SU-DHL-6 (cell line): ENCODE results near the gene STRADA.

Experiments used
- H2AFZ ChIP-seq: fragments of 200-600 bp; sonication (generic); 2 replicates; pipeline ENCODE4 v1.6.1; 2014; ENCODE audit warnings: low read depth, mild to moderate bottlenecking, moderate library complexity, mixed read lengths, antibody characterized with exemption, low read length; ENCODE audit not compliant: severe bottlenecking
- H3F3A ChIP-seq: fragments of 200-600 bp; shearing (Covaris generic); 2 replicates; pipeline ENCODE4 v1.6.0; 2016; ENCODE audit warnings: antibody characterized with exemption, mild to moderate bottlenecking; ENCODE audit not compliant: insufficient read depth
- H3K27ac ChIP-seq: fragments of 200-600 bp; sonication (generic); 2 replicates; pipeline ENCODE4 v1.5.1; 2016; ENCODE audit warnings: low read depth, mild to moderate bottlenecking, low read length, moderate library complexity, mixed read lengths
- H3K27me3 ChIP-seq: fragments of 200-600 bp; sonication (generic), shearing (Covaris generic); 2 replicates; pipeline ENCODE4 v1.6.0; 2014; ENCODE audit warnings: mild to moderate bottlenecking, low read length
- H3K36me3 ChIP-seq: fragments of 200-600 bp; sonication (generic); 2 replicates; pipeline ENCODE4 v1.6.1; 2014; ENCODE audit warnings: mild to moderate bottlenecking, low read length, mixed read lengths
- H3K4me2 ChIP-seq: fragments of 300-600, 200-600 bp; shearing (Covaris generic), sonication (generic); 2 replicates; pipeline ENCODE4 v1.6.0; 2014; ENCODE audit warnings: low read length, low read depth, mild to moderate bottlenecking; ENCODE audit not compliant: poor library complexity, severe bottlenecking
- H3K4me3 ChIP-seq: fragments of 200-600 bp; sonication (generic); 2 replicates; pipeline ENCODE4 v1.5.1; 2014; ENCODE audit warnings: antibody characterized with exemption, low read length, mild to moderate bottlenecking, mixed read lengths; ENCODE audit not compliant: insufficient read depth, poor library complexity, severe bottlenecking
- H3K79me2 ChIP-seq: fragments of 200-600 bp; sonication (generic); 2 replicates; pipeline ENCODE4 v1.6.1; 2014; ENCODE audit warnings: mild to moderate bottlenecking, low read length, moderate library complexity; ENCODE audit not compliant: insufficient read depth
- H3K9ac ChIP-seq: fragments of 200-600 bp; sonication (generic); 2 replicates; pipeline ENCODE4 v1.7.0; 2014; ENCODE audit warnings: mild to moderate bottlenecking, low read length
- H3K9me2 ChIP-seq: fragments of 200-600 bp; sonication (generic); replicated peaks from 2 replicates; pipeline ENCODE4 v1.6.1; 2014; ENCODE audit warnings: low read length; ENCODE audit not compliant: insufficient read depth
- H3K9me3 ChIP-seq: fragments of 200-600 bp; sonication (generic); 2 replicates; pipeline ENCODE4 v1.6.1; 2014; ENCODE audit warnings: low read length, mixed read lengths; ENCODE audit not compliant: insufficient read depth
- H4K20me1 ChIP-seq: fragments of 200-600 bp; sonication (generic); 2 replicates; pipeline ENCODE4 v1.6.1; 2014; ENCODE audit warnings: low read depth, mild to moderate bottlenecking, antibody characterized with exemption, low read length, moderate library complexity, mixed read lengths
- CTCF ChIP-seq: fragments of 200-600 bp; sonication (generic); IDR thresholded peaks from one replicate; pipeline ENCODE4 v1.5.1; 2017; ENCODE audit warnings: antibody characterized with exemption, mild to moderate bottlenecking, low read length, moderate library complexity; ENCODE audit not compliant: insufficient read depth, poor library complexity, severe bottlenecking
- EZH2phosphoT487 ChIP-seq: fragments of 200-600 bp; sonication (generic), shearing (Covaris generic); conservative IDR thresholded peaks from 2 replicates; pipeline ENCODE4 v1.6.1; 2018; ENCODE audit warnings: mild to moderate bottlenecking, antibody characterized with exemption, low read length, moderate library complexity, mixed read lengths

STRADA gene

DNA sequence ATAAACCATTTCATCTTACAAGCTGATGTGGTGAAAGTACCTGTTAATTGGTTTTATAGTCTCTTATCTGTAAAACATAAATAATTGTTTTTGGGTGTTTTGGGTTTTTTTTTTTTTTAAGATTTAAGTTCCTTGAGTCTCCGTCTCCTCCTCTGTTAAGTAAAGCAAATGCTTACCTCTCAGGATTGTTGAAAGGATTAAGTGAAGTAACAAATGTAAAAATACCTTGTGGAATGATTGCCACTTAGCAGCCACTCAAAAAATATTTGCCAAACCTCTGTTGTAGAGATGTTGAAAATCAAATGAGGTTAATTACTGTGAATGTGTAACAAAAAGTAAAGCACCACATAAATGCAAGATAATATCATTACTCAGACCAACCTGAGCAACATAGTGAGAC is 60.9 kb downstream of the STRADA start:
- no peaks in the 10 kb centered on the region for H3K79me2 ChIP-seq
- no peaks in the 10 kb centered on the region for H3K9me3 ChIP-seq
- no peaks in the 10 kb centered on the region for H3F3A ChIP-seq
- H3K9ac ChIP-seq, result no peak overlapping the region
- no peaks in the 10 kb centered on the region for H3K36me3 ChIP-seq
- no peaks in the 10 kb centered on the region for H3K9me2 ChIP-seq
- H3K27me3 ChIP-seq, result no peaks in the 10 kb centered on the region
- H4K20me1 ChIP-seq, result no peaks in the 10 kb centered on the region
- H3K4me3 ChIP-seq, result no peak overlapping the region
- no peak overlapping the region for H3K4me2 ChIP-seq
- H3K27ac ChIP-seq, result no peak overlapping the region
- TF ChIP-seq EZH2phosphoT487, result no peak
- TF ChIP-seq CTCF, result no peak
- H2AFZ ChIP-seq, result no peak overlapping the region

DNA sequence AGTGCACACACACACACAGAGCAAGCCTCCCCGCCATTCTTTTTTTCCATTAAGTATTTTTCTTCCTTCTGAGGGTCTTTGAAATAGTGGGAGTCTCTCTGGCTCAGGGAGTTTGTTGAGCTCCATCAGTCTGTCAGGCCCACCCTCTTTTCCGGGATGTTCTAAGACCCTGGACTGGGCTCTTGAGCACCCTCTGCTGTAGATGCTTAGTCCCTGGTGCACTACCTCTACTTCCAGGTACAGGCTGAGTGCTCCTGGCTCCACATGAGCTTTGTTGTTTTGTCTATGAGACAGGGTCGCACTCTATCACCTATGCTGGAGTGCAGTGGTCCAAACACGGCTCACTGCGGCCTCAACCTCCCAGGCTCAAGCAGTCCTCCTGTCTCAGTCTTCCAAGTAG is 62.4 kb downstream of the STRADA start:
- no peak overlapping the region for H2AFZ ChIP-seq
- H3K79me2 ChIP-seq, result no peaks in the 10 kb centered on the region
- no peaks in the 10 kb centered on the region for H3K9me2 ChIP-seq
- H3K4me3 ChIP-seq, result no peak overlapping the region
- TF ChIP-seq CTCF, result no peak
- no peak for TF ChIP-seq EZH2phosphoT487
- no peak overlapping the region for H3K4me2 ChIP-seq
- no peaks in the 10 kb centered on the region for H3K36me3 ChIP-seq
- H3K9ac ChIP-seq, result no peak overlapping the region
- H3K27me3 ChIP-seq, result no peaks in the 10 kb centered on the region
- no peak overlapping the region for H3K27ac ChIP-seq
- H4K20me1 ChIP-seq, result no peaks in the 10 kb centered on the region
- H3F3A ChIP-seq, result no peaks in the 10 kb centered on the region
- H3K9me3 ChIP-seq, result no peaks in the 10 kb centered on the region

DNA sequence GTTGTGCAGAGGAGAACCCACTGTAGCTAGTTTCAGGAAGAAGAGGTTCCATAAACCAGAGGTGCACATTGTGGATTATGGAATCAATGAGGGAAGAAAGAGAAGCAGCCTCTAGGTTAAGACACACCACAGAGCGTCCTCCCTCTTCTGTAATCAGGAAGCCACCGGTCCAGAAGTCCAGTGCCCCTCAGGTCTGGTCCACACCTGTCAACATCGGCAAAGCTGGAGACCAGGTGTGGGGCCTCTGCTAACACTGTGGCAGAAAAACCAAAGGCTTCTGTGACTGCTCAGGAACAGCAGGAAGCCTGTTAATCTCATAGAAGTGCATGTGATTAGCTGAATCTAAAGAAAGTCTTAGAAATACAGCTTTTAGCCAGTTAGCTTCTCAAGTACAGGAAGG is 65.0 kb downstream of the STRADA start:
- TF ChIP-seq EZH2phosphoT487, result no peak
- TF ChIP-seq CTCF, result no peak
- Histone ChIP-seq H3K9ac (no peak overlapping the region), H3K27me3 (no peaks in the 10 kb centered on the region), H3F3A (no peaks in the 10 kb centered on the region), H3K4me3 (no peak overlapping the region), H3K9me2 (no peaks in the 10 kb centered on the region), H3K36me3 (no peaks in the 10 kb centered on the region), H3K27ac (no peak overlapping the region), H2AFZ (no peak overlapping the region), H3K79me2 (no peaks in the 10 kb centered on the region), H4K20me1 (no peaks in the 10 kb centered on the region), H3K4me2 (no peak overlapping the region), H3K9me3 (no peaks in the 10 kb centered on the region)
